ENCODE data around the gene KRT78. TPM values are rescaled to one million over a fixed set of nuclear protein-coding genes. Genes with fewer than 3 reads are reported as not detected.

KRT78 gene
- total and polyA plus RNA-seq, 2 of the 13 experiments (the other 11 are each of a cell fraction or from before 2014, with no cell fraction given), result not detected

DNA sequence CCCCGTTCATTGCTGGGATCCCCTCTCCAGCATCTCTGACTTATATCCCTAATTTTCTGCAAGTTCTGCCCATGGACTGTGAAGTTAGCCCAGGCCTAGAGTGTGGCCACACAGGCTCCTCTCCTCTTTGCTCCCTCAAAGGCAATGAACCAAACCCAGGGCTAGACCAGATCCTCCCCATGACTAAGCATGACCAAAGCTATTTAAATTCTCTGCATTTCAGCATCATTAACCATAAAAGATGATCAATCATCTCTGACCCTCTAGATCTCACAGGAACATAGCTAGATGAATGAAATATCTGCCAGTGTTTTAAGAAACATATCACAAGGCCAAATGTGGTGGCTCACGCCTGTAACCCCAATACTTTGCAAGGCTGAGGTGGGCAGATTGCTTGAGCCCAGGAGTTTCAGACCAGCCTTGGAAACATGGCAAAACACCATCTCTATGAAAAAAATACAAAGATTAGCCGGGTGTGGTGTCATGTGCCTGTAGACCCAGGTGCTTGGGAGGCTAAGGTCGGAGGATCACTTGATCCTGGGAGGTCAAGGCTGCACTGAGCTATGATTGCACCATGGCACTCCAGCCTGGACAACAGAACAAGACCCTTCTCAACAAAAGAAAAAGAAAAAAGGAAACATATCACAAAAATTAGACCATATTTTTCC is 50.7 kb downstream of the KRT78 start (continued):
- TF ChIP-seq MYC (CRISPR knock-in tag; IDR thresholded peaks at IDR 0.05; ENCODE audit: borderline replicate concordance), result no peak
- TF ChIP-seq, protein P1, sequence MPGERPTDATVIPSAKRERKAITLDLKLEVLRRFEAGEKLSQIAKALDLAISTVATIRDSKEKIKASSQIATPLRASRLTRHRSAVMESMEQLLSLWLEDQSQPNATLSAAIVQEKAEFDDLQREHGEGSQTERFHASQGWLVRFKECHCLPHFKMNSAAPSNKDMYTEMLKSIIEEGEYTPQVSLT (CRISPR knock-in tag; IDR thresholded peaks at IDR 0.05; ENCODE audit: borderline replicate concordance, low read depth), result no peak
- TF ChIP-seq CHD4 (IDR thresholded peaks at IDR 0.05; ENCODE audit: borderline replicate concordance, low read length), result no peak
- TF ChIP-seq ISX (CRISPR knock-in tag; conservative IDR thresholded peaks at IDR 0.05), result no peak
- no peak for TF ChIP-seq RBM39 (IDR thresholded peaks at IDR 0.05; ENCODE audit: low read depth, low read length, poor library complexity, severe bottlenecking)
- TF ChIP-seq, protein P2, sequence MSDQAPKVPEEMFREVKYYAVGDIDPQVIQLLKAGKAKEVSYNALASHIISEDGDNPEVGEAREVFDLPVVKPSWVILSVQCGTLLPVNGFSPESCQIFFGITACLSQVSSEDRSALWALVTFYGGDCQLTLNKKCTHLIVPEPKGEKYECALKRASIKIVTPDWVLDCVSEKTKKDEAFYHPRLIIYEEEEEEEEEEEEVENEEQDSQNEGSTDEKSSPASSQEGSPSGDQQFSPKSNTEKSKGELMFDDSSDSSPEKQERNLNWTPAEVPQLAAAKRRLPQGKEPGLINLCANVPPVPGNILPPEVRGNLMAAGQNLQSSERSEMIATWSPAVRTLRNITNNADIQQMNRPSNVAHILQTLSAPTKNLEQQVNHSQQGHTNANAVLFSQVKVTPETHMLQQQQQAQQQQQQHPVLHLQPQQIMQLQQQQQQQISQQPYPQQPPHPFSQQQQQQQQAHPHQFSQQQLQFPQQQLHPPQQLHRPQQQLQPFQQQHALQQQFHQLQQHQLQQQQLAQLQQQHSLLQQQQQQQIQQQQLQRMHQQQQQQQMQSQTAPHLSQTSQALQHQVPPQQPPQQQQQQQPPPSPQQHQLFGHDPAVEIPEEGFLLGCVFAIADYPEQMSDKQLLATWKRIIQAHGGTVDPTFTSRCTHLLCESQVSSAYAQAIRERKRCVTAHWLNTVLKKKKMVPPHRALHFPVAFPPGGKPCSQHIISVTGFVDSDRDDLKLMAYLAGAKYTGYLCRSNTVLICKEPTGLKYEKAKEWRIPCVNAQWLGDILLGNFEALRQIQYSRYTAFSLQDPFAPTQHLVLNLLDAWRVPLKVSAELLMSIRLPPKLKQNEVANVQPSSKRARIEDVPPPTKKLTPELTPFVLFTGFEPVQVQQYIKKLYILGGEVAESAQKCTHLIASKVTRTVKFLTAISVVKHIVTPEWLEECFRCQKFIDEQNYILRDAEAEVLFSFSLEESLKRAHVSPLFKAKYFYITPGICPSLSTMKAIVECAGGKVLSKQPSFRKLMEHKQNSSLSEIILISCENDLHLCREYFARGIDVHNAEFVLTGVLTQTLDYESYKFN (CRISPR knock-in tag; conservative IDR thresholded peaks at IDR 0.05), result no peak

DNA sequence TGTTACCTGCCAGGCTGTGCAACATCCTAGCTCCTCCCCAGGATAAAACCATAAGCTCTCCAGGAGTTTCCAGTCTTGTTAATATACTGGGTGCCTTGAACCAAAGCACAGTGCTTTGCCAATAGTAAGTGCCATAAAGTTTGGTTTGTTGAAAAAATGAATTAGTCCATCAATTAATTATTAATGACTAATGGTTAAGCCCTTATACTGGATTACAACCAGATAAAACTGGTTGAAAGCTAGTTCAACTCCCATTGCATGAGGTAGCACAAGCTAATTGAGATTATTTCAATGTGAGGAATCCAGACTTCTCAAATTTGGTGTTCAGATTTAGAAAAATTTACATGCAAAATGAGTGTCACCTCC is 51.3 kb downstream of the KRT78 start:
- Histone ChIP-seq H3K9ac (ENCODE audit: insufficient read depth, low read depth, low read length) (no peak overlapping the region), H3K27me3 (ENCODE audit: control insufficient read depth in 1 of 2, insufficient read depth in 2 of 2, low read length in 2 of 2) (peaks cover 0 to 8% of the 10 kb centered on the region in 2 experiments; a peak in 3 of 5 replicates), H2AFZ (ENCODE audit: low read length) (no peak overlapping the region), H3K4me2 (ENCODE audit: low read depth, low read length) (no peak overlapping the region), H3K4me1 (ENCODE audit: insufficient read depth, low read length) (no peaks in the 10 kb centered on the region), H3K4me3 (replicated peaks in 1 of 3; ENCODE audit: insufficient read depth in 1 of 3, low read depth in 2 of 3, low read length in 3 of 3) (no peak overlapping the region), H3K36me3 (replicated peaks in 1 of 2; ENCODE audit: control insufficient read depth in 1 of 2, insufficient read depth in 2 of 2, low read length in 2 of 2) (no peaks in the 10 kb centered on the region), H3K79me2 (ENCODE audit: insufficient read depth, low read length) (no peaks in the 10 kb centered on the region), H3K9me3 (ENCODE audit: low read length) (no peaks in the 10 kb centered on the region), H3K27ac (ENCODE audit: extremely low read length, insufficient read depth, low read length) (no peak overlapping the region), H4K20me1 (ENCODE audit: insufficient read depth, low read length) (no peaks in the 10 kb centered on the region)
- FAIRE-seq (no peak), ATAC-seq (no peak), DNase-seq (ENCODE audit: low spot score) (no peak)
- no TSS peak for BruUV-seq (replicated peaks)
- ChIA-PET POLR2A (no interaction called here), CTCF (ENCODE audit: low intra/inter-chr PET ratio, low total read pairs) (no interaction called here)
- in situ Hi-C loops (cut with HindIII; ENCODE audit: extremely low pct_ligation_motif_present, low pct_unique_long_range_greater_than_20kb) (no loop called here), intact Hi-C loops (cut with micrococcal nuclease; ENCODE audit: unreplicated experiment) (no loop called here)
- no peak for TF ChIP-seq ZNF326 (CRISPR knock-in tag; IDR thresholded peaks at IDR 0.05; ENCODE audit: borderline replicate concordance)
- no peak for TF ChIP-seq ZNF17 (CRISPR knock-in tag; IDR thresholded peaks at IDR 0.05)
- TF ChIP-seq, protein P3, sequence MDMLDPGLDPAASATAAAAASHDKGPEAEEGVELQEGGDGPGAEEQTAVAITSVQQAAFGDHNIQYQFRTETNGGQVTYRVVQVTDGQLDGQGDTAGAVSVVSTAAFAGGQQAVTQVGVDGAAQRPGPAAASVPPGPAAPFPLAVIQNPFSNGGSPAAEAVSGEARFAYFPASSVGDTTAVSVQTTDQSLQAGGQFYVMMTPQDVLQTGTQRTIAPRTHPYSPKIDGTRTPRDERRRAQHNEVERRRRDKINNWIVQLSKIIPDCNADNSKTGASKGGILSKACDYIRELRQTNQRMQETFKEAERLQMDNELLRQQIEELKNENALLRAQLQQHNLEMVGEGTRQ (IDR thresholded peaks at IDR 0.05; ENCODE audit: low read depth, low read length), result no peak
- TF ChIP-seq, protein P3 (CRISPR knock-in tag; IDR thresholded peaks at IDR 0.05; ENCODE audit: borderline replicate concordance), result no peak
- TF ChIP-seq, protein P4, sequence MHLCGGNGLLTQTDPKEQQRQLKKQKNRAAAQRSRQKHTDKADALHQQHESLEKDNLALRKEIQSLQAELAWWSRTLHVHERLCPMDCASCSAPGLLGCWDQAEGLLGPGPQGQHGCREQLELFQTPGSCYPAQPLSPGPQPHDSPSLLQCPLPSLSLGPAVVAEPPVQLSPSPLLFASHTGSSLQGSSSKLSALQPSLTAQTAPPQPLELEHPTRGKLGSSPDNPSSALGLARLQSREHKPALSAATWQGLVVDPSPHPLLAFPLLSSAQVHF (CRISPR knock-in tag; IDR thresholded peaks at IDR 0.05), result no peak
- TF ChIP-seq, protein P5, sequence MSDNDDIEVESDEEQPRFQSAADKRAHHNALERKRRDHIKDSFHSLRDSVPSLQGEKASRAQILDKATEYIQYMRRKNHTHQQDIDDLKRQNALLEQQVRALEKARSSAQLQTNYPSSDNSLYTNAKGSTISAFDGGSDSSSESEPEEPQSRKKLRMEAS (IDR thresholded peaks at IDR 0.05), result no peak
- TF ChIP-seq ZNF781 (CRISPR knock-in tag; IDR thresholded peaks at IDR 0.05; ENCODE audit: borderline replicate concordance, not compliant biosample characterization), result no peak
- TF ChIP-seq GABPB1 (CRISPR knock-in tag; IDR thresholded peaks at IDR 0.05), result no peak
- no peak for TF ChIP-seq TCF12 (IDR thresholded peaks at IDR 0.05)
- TF ChIP-seq TCF12 (CRISPR knock-in tag; IDR thresholded peaks at IDR 0.05), result no peak
- TF ChIP-seq ZMYM2 (CRISPR knock-in tag; IDR thresholded peaks at IDR 0.05), result no peak
